Ascending aorta (tissue), 2 donors: ENCODE measurements around the gene S100A5. TPM values are rescaled to one million over a fixed set of nuclear protein-coding genes. Genes with fewer than 3 reads are reported as not detected.
"Not testable (repeated sequence)": the region's sequence is repeated elsewhere in the genome, so short reads cannot be mapped to it uniquely, and the experiment has no call there.

Source experiments
- DNase-seq, 2 donors: peaks; one replicate each; pipeline ENCODE4 v3.0.0-alpha.2; 2019; ENCODE audit warnings: low spot score in 2 of 2
- H3K27ac ChIP-seq, 2 donors: fragments of 200-600 bp; sonication (generic); one replicate each; pipeline ENCODE4 v1.5.1; 2016 to 2017; ENCODE audit warnings: mild to moderate bottlenecking in 1 of 2
- H3K27me3 ChIP-seq: fragments of 200-600 bp; sonication (generic); one replicate; pipeline ENCODE4 v1.5.1; 2017
- H3K36me3 ChIP-seq, 2 donors: fragments of 200-600 bp; sonication (generic); one replicate each; pipeline ENCODE4 v1.5.1; 2016
- H3K4me1 ChIP-seq, 2 donors: fragments of 200-600 bp; sonication (generic); one replicate each; pipeline ENCODE4 v1.5.1; 2016 to 2017; ENCODE audit warnings: mild to moderate bottlenecking in 1 of 2
- H3K4me3 ChIP-seq, 2 donors: fragments of 200-600 bp; sonication (generic); one replicate each; pipeline ENCODE4 v1.5.1; 2016 to 2017; ENCODE audit warnings: mild to moderate bottlenecking in 1 of 2
- H3K9me3 ChIP-seq, 2 donors: fragments of 200-600 bp; sonication (generic); one replicate each; pipeline ENCODE4 v1.5.1; 2016
- CTCF ChIP-seq, 3 experiments: fragments of 200-600 bp in 2 of 3; fragments of 450-650 bp in 1 of 3; sonication (generic) in 2 of 3; IDR thresholded peaks; one replicate each; pipeline ENCODE4 v1.5.1; 2016 to 2019; ENCODE audit warnings: antibody characterized with exemption in 3 of 3, mild to moderate bottlenecking in 1 of 3, moderate library complexity in 1 of 3
- intact Hi-C: fragments of 100-400 bp; cut with DNase I; formaldehyde crosslinking; loops from one replicate; pipeline ENCODE4 v1.15.1; 2023
- total RNA-seq: library from RNA; depleted of rRNA; stranded (reverse); fragments of >200 nt; gene quantifications from one replicate; pipeline ENCODE4 v1.1.0, GENCODE V29; 2016

The S100A5 gene
- total RNA-seq, 1 donor from 2014 or later, result not detected

GRCh38 chr1:153520818-153521476, 19.8 kb downstream of the S100A5 start:
- no peak for TF ChIP-seq CTCF (IDR thresholded peaks at IDR 0.05)
- Histone ChIP-seq H3K9me3 (no peaks in the 10 kb centered on the region), H3K4me3 (no peak overlapping the region), H3K27ac (no peak overlapping the region), H3K27me3 (no peaks in the 10 kb centered on the region), H3K36me3 (no peaks in the 10 kb centered on the region), H3K4me1 (peaks cover 0 to 8% of the 10 kb centered on the region in 2 donors)
- DNase-seq, result peak in 1 of 2 donors; percentile 25
- intact Hi-C loops, result no loop called here

- H3K4me1 ChIP-seq, H3K9me3 ChIP-seq, H3K4me3 ChIP-seq, H3K27me3 ChIP-seq, H3K27ac ChIP-seq, intact Hi-C loops, H3K36me3 ChIP-seq: not testable (repeated sequence)
- DNase-seq, result peak in 1 of 2 donors; percentile 53
Observed at GRCh38 chr1:153520137-153520691, 20.5 kb downstream of the S100A5 start.

GRCh38 chr1:153519242-153519641, 21.5 kb downstream of the S100A5 start:
- H3K27me3 ChIP-seq, result no peaks in the 10 kb centered on the region
- H3K9me3 ChIP-seq, result no peaks in the 10 kb centered on the region
- no peaks in the 10 kb centered on the region for H3K36me3 ChIP-seq
- H3K27ac ChIP-seq, result no peak overlapping the region
- DNase-seq, result no peak
- intact Hi-C loops, result no loop called here
- TF ChIP-seq CTCF (IDR thresholded peaks at IDR 0.05), result no peak
- H3K4me3 ChIP-seq, result no peak overlapping the region
- H3K4me1 ChIP-seq, result no peaks in the 10 kb centered on the region

GRCh38 chr1:153515504-153516394, 25.0 kb downstream of the S100A5 start:
- no peak for TF ChIP-seq CTCF (IDR thresholded peaks at IDR 0.05)
- H3K27me3 ChIP-seq, result no peaks in the 10 kb centered on the region
- H3K4me3 ChIP-seq, result no peak overlapping the region
- peak in 1 of 2 donors; percentile 60 for DNase-seq
- H3K4me1 ChIP-seq, result peaks cover 0 to 4% of the 10 kb centered on the region in 2 donors
- H3K9me3 ChIP-seq, result no peaks in the 10 kb centered on the region
- no peak overlapping the region for H3K27ac ChIP-seq
- H3K36me3 ChIP-seq, result no peaks in the 10 kb centered on the region
- intact Hi-C loops, result no loop called here

- intact Hi-C loops, result no loop called here
Observed at GRCh38 chr1:153513666-153514065, 27.1 kb downstream of the S100A5 start.

More at GRCh38 chr1:153513666-153514065, 27.1 kb downstream of the S100A5 start:
- H3K4me1 ChIP-seq, result peaks cover 0 to 5% of the 10 kb centered on the region in 2 donors
- no peak overlapping the region for H3K4me3 ChIP-seq
- peak in 1 of 2 donors; percentile 60 for DNase-seq
- H3K36me3 ChIP-seq, result no peaks in the 10 kb centered on the region
- H3K9me3 ChIP-seq, result no peaks in the 10 kb centered on the region
- TF ChIP-seq CTCF (IDR thresholded peaks at IDR 0.05), result no peak
- H3K27ac ChIP-seq, result no peak overlapping the region
- no peaks in the 10 kb centered on the region for H3K27me3 ChIP-seq
